SK-N-SH (cell line): Measurements from ENCODE around the gene PRMT3.

ENCODE experiments used
- ELF1 ChIP-seq: IDR thresholded peaks from 2 replicates; pipeline ENCODE4 v1.4.0; 2012
- EP300 ChIP-seq, 2 experiments: IDR thresholded peaks; 2 replicates each; pipeline versions ENCODE4 v1.4.0 to v1.6.1; 2012; ENCODE audit warnings: borderline replicate concordance in 1 of 2, low read depth in 1 of 2, low read length in 1 of 2
- EZH2phosphoT487 ChIP-seq: fragments of 200-600 bp; sonication (generic); IDR thresholded peaks from 2 replicates; pipeline ENCODE4 v1.6.1; 2017; ENCODE audit warnings: low read depth, mixed run types, mild to moderate bottlenecking, antibody characterized with exemption, moderate library complexity, borderline replicate concordance
- MEF2A ChIP-seq: IDR thresholded peaks from 2 replicates; pipeline ENCODE4 v1.4.0; 2012; ENCODE audit warnings: low read depth, borderline replicate concordance
- POLR2AphosphoS5 ChIP-seq: IDR thresholded peaks from 2 replicates; pipeline ENCODE4 v1.6.1; 2012; ENCODE audit warnings: low read depth, low read length
- RCOR1 ChIP-seq: fragments of 150-350 bp; IDR thresholded peaks from 2 replicates; pipeline ENCODE4 v1.6.1; 2017; ENCODE audit warnings: antibody characterized with exemption, low read length
- RXRA ChIP-seq: IDR thresholded peaks from 2 replicates; pipeline ENCODE4 v1.4.0; 2012; ENCODE audit warnings: low read depth, mild to moderate bottlenecking, borderline replicate concordance
- SMC3 ChIP-seq: IDR thresholded peaks from 2 replicates; pipeline ENCODE4 v1.6.1; 2012; ENCODE audit warnings: low read depth, low read length, improper control_type of control experiment
- TAF1 ChIP-seq: IDR thresholded peaks from 2 replicates; pipeline ENCODE4 v1.6.1; 2012; ENCODE audit warnings: low read depth, mild to moderate bottlenecking, low read length, moderate library complexity, borderline replicate concordance
- TEAD4 ChIP-seq: IDR thresholded peaks from 2 replicates; pipeline ENCODE4 v1.4.0; 2012; ENCODE audit warnings: mild to moderate bottlenecking, borderline replicate concordance; ENCODE audit not compliant: insufficient read depth
- TF ChIP-seq, protein P1 (sequence below): IDR thresholded peaks from 2 replicates; pipeline ENCODE4 v1.6.1; 2012; ENCODE audit warnings: mild to moderate bottlenecking, low read depth, low read length, moderate library complexity
- TF ChIP-seq, protein P2 (sequence below): fragments of 200-600 bp; sonication (generic); IDR thresholded peaks from 2 replicates; pipeline ENCODE4 v1.6.1; 2017; ENCODE audit warnings: antibody characterized with exemption, mild to moderate bottlenecking, moderate library complexity
- TF ChIP-seq, protein P3 (sequence below): IDR thresholded peaks from 2 replicates; pipeline ENCODE4 v1.4.0; 2012; ENCODE audit warnings: low read depth
- TF ChIP-seq, protein P4 (sequence below): IDR thresholded peaks from 2 replicates; pipeline ENCODE4; 2012

DNA sequence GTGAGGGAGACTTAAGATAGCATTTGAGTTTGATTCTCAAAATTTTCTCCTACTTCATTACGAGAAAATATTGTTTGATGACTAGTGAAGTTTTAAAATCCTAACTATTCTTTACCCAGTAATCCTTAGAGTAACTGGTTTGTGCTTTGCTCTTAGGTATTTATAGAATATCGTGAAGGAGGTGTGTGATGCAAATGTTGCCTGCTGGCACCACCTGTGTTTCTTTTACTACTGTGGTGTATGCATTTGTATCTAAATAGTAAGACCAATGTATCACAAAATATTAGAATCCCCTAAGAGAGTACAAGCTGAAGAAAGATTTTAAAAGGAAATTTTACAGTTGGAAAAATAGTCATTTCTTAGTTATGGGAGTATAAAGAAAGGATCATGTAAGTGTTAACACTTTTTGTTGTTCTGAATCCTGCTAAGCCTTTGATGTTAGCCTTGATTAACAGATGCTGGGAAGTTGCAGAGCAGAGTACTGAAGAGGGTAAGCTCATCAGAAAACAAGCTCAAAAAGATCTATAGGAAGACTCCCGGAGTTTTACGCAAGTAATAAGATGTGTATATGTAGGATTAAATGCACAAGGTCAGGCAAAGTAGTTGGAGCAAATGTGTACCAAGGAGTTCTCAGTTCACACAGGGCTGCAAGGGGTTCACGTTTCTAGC lies 109.7 kb downstream of the PRMT3 start:
- TF ChIP-seq, protein P1, sequence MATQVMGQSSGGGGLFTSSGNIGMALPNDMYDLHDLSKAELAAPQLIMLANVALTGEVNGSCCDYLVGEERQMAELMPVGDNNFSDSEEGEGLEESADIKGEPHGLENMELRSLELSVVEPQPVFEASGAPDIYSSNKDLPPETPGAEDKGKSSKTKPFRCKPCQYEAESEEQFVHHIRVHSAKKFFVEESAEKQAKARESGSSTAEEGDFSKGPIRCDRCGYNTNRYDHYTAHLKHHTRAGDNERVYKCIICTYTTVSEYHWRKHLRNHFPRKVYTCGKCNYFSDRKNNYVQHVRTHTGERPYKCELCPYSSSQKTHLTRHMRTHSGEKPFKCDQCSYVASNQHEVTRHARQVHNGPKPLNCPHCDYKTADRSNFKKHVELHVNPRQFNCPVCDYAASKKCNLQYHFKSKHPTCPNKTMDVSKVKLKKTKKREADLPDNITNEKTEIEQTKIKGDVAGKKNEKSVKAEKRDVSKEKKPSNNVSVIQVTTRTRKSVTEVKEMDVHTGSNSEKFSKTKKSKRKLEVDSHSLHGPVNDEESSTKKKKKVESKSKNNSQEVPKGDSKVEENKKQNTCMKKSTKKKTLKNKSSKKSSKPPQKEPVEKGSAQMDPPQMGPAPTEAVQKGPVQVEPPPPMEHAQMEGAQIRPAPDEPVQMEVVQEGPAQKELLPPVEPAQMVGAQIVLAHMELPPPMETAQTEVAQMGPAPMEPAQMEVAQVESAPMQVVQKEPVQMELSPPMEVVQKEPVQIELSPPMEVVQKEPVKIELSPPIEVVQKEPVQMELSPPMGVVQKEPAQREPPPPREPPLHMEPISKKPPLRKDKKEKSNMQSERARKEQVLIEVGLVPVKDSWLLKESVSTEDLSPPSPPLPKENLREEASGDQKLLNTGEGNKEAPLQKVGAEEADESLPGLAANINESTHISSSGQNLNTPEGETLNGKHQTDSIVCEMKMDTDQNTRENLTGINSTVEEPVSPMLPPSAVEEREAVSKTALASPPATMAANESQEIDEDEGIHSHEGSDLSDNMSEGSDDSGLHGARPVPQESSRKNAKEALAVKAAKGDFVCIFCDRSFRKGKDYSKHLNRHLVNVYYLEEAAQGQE = no peak
- TF ChIP-seq, protein P2, sequence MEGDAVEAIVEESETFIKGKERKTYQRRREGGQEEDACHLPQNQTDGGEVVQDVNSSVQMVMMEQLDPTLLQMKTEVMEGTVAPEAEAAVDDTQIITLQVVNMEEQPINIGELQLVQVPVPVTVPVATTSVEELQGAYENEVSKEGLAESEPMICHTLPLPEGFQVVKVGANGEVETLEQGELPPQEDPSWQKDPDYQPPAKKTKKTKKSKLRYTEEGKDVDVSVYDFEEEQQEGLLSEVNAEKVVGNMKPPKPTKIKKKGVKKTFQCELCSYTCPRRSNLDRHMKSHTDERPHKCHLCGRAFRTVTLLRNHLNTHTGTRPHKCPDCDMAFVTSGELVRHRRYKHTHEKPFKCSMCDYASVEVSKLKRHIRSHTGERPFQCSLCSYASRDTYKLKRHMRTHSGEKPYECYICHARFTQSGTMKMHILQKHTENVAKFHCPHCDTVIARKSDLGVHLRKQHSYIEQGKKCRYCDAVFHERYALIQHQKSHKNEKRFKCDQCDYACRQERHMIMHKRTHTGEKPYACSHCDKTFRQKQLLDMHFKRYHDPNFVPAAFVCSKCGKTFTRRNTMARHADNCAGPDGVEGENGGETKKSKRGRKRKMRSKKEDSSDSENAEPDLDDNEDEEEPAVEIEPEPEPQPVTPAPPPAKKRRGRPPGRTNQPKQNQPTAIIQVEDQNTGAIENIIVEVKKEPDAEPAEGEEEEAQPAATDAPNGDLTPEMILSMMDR = no peak
- TF ChIP-seq TAF1 (no peak), RXRA (no peak), MEF2A (no peak), EZH2phosphoT487 (no peak), SMC3 (no peak), ELF1 (no peak), POLR2AphosphoS5 (no peak), EP300 (IDR thresholded peaks at IDR 0.05; ENCODE audit: borderline replicate concordance in 1 of 2, low read depth in 1 of 2, low read length in 1 of 2) (no peak), TEAD4 (no peak), RCOR1 (no peak)
- TF ChIP-seq, protein P3, sequence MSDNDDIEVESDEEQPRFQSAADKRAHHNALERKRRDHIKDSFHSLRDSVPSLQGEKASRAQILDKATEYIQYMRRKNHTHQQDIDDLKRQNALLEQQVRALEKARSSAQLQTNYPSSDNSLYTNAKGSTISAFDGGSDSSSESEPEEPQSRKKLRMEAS = no peak
- TF ChIP-seq, protein P4, sequence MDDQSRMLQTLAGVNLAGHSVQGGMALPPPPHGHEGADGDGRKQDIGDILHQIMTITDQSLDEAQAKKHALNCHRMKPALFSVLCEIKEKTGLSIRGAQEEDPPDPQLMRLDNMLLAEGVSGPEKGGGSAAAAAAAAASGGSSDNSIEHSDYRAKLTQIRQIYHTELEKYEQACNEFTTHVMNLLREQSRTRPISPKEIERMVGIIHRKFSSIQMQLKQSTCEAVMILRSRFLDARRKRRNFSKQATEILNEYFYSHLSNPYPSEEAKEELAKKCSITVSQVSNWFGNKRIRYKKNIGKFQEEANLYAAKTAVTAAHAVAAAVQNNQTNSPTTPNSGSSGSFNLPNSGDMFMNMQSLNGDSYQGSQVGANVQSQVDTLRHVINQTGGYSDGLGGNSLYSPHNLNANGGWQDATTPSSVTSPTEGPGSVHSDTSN = no peak
